Measurements from ENCODE around the gene CRKL.

CRKL gene

DNA sequence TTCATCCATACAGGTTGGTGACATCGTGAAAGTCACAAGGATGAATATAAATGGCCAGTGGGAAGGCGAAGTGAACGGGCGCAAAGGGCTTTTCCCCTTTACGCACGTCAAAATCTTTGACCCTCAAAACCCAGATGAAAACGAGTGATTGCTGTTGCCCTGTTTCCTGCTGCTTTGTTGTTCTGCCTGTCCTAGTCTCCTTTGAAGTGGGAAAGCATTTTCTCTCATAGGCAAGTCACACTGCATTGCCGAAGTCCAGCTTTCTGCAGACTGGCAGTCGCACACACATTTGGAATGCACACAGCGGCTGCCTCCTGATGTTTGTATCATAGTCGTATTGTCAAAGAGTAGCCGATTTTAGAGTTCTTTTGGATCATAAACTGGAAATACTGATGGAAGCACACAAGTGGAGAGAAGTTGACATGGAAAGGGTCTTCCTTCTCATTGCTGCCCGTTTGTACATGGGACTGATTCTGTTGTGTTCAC is 32.5 kb downstream of the CRKL start:
- in situ Hi-C loops (cut with MboI; ENCODE audit: low sequenced_read_pairs) = no loop called here

DNA sequence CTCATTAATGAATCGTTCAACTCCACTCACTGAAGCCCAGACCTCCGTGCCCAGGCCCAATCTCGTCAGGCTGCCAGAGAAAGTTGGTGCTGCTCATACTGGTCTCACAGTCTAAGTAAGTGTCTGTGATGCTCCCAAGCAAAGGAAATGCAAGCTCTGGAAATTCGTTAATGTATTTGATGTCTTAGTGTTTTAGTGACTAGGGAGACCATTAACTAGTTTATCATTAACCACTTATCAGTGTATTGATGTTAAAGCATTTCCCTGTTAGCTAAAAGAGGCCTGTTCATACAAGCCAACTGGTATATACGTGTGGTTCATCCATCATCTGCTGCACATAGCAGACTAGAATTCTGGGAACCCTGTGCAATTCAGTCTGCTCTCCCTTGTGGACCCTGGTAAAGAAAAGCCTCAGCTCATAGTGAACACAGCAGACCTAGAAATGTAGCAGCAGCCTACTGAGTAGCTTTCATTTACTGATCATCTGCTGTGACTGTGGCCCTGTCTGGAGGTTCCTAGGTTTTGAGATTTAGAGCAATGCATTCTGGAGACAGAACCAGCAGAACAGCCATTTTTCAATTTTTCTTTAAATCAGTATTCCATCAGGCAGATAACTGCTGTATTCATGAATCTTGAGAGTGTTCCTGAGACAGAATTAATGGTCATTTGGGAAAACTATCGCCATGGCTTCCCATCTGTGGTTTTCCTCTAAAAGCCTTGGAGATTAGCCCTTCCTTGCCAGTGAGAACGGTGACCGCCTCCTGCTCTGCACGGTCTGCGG is 34.1 kb downstream of the CRKL start:
- in situ Hi-C loops (cut with MboI; ENCODE audit: low sequenced_read_pairs) = no loop called here

DNA sequence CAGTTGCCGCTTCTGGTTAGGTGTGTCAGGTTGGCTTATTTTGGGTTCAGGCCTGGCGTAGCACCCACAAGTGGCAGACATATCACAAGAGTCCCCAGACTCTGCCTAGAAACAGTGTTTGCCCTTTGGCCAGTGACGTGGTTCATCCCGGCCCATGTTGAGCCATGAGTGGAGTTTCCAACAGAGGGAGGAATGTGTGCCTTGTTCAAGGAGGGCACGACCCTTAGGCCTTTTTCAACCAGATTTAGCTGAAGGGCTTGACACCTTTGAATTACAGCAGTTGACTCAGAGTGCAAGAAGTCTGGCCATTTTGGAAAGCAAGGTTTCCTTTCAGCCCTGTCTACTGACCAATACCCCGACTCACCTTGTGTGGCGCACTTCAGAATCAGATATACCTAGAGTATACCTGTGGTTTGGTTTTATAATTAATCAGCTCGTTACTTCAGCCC is 34.7 kb downstream of the CRKL start:
- in situ Hi-C loops (cut with MboI; ENCODE audit: low sequenced_read_pairs) = no loop called here

DNA sequence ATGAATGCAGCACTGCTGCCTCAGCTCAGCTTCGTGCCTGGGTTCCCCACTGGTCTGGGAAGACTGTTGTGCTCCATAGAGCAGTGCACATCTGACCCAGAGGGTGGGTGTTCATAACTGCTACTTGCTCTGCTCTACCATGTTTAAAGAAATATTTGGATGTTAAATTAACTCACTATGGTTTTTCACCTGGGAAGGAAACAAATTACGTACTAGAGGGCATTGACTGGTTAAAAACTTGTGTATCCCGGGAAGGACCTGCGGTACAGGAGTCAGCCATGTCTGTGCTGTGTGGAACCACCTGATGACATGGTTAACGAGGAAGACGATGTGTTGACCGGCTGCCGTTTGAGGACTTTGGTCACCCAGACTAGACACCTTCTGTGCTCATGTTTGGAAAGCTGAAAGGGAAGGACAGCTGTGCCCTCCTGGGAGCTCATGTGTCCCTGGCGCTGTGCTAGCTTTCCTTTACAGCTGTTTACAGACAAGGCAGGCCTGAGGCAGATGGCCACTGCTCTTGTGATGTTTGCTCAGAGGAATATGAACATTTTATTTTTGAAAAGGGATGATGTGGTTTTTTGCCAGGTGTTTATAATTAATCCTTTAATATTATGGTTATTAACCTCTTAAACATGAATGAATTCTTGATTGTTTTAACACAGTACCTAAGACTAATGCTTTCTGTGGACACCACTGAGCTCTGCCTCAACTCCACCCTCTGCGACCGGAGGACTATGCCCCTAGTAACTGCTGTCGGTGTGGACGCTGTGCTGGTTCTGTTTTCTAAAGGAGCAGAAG is 35.5 kb downstream of the CRKL start:
- in situ Hi-C loops (cut with MboI; ENCODE audit: low sequenced_read_pairs) = no loop called here

DNA sequence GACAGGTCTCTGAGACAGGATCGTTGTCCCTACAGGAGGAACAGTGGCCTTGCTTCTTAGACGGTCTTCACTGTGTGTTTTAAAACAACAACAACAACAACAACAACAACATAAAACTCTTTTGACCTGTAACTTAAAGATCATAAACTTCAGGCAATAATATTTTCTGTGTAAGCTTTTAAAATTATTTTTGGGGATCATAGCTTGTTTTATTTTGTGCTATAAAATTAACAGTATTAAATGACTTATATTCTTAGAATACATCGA is 36.1 kb downstream of the CRKL start:
- in situ Hi-C loops (cut with MboI; ENCODE audit: low sequenced_read_pairs) = no loop called here

DNA sequence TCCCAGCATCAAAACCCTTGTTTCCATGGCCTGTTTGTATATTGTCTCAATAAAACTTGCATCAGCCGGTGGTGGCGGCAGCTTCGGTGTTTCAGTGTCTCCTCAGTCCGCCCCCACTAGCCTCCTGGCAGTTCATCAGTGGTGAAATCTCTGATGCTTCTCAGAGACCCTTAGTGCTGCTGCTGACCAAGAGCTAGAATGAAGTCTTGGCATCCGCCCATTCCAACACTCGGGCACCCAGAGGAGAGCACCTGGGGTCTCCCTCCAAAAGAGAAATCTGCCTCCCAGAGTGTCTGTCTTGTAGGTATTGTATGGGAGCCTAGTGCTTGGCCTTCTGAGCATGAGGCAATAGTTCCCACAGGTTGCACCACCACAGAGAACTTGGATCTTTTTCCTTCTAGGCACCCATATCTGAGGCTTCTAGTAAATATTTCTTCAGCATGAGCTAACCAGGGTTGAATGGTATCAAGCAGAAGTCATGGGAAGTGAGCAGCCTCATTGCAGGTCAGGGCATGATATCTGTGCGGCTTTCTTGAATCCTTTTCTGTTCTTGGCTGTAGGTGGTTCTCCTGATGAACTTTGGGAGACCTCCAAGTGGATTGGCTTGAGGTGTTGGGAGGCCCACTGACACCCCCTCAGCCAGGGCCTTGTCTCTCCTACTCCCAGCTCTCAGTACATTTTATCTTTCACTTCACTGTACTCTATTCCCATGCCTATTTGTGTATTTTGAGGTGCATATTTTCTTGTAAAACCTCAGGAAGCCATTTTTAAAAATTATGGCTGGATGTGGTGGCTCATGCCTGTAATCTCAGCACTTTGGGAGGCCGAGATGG is 36.7 kb downstream of the CRKL start:
- in situ Hi-C loops (cut with MboI; ENCODE audit: low sequenced_read_pairs) = no loop called here

DNA sequence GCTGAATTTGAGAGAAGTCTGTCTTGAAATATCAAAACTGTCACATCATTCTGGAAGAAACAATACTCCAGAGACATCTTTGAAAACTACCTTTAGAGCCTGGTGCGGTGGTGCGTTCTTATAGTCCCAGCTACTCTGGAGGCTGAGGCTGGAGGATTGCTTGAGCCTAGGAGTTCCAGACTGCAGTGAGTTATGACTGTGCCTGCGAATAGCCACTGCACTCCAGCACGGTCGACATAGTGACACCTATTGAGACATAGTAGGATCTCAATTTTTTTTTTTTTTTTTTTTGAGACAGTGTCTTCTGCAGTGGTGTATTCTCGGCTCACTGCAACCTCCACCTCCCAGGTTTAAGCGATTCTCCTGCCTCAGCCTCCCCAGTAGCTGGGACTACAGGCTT is 38.3 kb downstream of the CRKL start:
- in situ Hi-C loops (cut with MboI; ENCODE audit: low sequenced_read_pairs) = no loop called here

DNA sequence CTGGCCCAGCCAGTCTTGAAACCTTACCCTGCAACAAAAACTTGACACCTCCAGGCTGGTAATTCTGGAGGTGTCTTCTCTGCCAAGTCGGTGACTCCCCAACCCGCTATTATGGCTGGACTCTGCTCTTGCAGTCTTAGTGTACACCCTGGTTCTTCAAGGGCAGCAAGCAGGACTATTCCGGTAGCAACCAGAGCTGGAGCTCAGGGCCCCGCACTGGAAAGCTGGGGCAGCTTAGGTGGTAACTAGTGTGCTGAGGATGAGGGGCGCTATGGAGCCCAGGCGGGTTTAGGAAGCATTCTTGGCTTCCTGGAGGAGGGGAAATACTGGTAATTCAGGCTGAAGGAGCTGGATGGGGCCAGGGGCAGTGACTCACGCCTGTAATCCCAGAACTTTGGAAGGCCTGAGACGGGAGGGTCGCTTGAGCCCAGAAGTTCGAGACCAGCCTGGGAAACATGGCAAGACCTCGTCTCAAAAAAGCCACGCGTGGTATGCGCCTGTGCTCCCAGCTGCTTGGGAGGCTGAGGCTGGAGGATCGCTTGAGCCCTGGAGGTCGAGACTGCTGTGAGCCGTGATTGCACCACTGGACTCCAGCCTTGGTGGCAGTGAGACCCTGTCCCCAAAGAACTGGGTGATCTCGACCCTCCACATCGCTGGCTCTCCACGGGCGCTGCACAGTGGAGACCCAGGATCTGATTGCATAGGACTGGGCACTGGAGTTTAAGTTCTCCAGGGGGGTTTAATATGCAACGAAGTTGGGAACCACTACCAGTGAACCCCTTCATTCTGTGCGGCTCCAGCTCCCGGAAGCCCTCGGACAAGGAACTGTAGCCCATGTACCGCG is 39.3 kb downstream of the CRKL start:
- in situ Hi-C loops (cut with MboI; ENCODE audit: low sequenced_read_pairs) = no loop called here

DNA sequence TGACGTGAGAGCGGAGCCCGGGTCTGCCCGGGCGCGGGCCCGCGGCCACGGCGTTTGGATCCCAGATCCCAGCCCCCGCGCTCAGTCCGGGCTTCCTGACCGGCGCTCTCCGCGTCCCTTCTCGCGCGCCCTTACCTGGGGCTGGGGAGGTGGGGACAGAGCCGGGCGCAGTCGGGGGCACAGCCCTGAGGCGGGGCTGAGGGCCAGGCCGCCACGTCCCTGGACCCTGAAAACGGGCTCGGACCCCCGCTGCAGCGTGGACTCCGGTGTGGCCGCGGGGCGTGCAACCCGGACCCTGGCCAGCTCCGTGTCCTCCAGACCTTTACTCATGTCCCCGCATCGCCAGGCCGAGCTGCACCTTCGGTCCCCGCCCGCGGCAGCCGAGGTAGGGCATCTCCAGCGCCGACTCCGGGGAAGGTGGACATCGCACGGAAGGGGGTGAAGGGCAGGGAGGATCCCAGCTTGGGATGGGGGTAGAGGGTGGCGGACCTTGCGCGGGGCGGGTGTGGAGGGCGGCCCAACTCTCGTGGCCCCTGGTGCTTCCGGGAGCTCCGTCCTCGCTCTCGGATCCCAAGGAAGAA is 40.0 kb downstream of the CRKL start:
- in situ Hi-C loops (cut with MboI; ENCODE audit: low sequenced_read_pairs) = no loop called here

DNA sequence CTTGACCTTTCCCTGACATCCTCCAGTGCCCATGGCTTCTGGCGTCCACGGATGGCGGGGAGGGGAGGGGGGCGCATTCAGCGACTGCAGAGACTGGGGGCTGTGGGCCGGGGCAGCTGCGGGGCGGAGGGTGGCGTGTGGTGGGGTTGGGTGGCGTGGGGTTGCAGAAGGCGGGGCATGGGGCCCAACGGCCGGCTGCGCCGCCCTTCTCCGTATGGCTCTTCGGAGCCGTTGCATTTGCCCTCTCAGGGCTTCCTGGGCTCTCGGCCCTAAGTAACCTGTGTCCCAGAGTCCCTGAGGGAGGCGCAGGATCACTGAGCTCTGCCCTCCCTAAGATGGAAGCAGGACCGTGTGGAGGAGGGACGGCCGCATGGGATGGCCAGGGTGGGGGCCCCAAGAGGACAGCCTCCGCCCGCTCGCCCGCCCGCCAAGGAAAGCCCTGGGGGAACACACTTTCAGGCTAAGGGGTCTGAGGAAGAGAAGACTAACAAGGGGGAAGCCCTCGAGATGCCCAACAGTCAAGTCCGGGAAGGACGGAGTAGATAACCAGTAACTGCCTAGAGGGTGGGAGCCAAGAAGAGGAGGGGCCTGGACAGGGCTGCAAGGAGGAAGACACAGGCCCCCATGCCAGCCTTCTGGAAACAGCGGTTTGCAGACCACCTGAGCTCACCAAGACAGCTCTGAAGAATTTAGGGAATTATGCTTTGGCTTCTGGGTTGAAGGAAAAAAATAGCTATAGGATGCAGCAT is 40.6 kb downstream of the CRKL start:
- in situ Hi-C loops (cut with MboI; ENCODE audit: low sequenced_read_pairs) = no loop called here

DNA sequence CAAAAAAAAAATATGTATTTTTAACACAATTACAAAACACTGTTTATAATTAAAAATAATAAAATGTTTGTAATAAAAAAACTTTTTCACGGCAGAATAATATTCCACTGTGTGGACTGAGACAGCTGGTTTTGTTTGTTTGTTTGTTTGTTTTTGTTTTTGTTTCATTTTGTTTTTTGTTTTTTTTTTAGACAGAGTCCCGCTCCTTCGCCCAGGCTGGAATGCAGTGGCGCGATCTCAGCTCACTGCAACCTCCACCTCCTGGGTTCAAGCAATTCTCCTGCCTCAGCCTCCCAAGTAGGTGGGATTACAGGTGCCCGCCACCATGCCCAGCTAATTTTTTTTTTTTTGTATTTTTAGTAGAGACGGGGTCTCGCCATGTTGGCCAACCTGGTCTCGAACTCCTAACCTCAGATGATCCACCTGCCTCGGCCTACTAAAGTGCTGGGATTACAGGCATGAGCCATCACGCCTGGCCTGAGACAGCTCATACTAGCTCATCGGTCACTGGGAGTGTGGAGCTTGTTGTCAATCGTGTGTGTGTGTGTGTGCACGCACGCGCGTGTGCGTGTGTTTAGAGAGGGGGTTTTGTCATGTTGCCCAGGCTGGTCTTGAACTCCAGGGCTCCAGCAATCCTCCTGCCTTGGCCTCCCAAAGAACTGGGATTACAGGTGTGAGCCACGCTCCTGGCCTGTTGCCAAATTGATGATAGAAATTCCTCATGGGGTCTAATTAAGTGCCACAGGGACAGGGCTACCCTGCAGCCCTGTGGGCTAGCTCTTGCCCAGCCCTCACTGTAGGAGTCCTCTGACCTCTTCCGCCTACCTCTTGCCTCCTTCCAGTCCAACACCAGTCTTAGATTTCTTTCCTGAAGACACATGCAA is 42.6 kb downstream of the CRKL start:
- in situ Hi-C loops (cut with MboI; ENCODE audit: low sequenced_read_pairs) = no loop called here

DNA sequence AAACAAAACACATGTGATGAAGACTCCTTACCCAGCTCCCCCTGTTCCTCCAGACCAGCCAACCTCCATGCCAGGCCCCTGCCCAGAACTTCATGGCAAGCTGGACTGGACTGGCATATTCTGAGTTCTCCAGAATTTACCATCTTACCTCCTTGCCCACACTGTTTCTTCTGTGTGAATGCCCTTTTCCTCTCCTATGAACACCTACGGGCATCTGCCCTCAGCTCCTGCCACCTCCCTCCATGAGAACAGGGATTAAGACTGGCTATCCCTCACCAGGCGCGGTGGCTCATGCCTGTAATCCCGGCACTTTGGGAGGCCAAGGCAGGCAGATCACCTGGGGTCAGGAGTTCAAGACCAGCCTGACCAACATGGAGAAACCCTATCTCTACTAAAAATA is 43.4 kb downstream of the CRKL start:
- in situ Hi-C loops (cut with MboI; ENCODE audit: low sequenced_read_pairs) = no loop called here

DNA sequence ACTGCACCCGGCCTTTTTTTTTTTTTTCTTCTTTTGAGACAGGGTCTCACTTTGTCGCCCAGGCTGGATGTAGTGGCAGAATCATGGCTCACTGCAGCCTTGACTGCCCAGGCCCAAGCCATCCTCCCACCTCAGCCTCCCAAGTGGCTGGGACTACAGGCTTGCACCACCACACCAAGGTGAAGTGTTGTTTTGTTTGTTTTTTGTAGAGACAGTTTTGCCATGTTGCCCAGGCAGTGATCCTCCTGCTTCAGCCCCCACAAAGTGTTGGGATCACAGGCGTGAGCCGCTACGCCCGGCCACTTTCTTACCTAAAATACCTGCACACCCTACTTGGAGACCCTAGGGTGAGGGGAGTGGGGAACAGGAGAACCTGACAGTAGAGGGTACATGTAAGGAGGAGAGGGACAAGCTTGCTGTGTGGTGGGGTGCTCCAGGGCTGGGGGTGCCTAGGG is 45.3 kb downstream of the CRKL start:
- in situ Hi-C loops (cut with MboI; ENCODE audit: low sequenced_read_pairs) = no loop called here

DNA sequence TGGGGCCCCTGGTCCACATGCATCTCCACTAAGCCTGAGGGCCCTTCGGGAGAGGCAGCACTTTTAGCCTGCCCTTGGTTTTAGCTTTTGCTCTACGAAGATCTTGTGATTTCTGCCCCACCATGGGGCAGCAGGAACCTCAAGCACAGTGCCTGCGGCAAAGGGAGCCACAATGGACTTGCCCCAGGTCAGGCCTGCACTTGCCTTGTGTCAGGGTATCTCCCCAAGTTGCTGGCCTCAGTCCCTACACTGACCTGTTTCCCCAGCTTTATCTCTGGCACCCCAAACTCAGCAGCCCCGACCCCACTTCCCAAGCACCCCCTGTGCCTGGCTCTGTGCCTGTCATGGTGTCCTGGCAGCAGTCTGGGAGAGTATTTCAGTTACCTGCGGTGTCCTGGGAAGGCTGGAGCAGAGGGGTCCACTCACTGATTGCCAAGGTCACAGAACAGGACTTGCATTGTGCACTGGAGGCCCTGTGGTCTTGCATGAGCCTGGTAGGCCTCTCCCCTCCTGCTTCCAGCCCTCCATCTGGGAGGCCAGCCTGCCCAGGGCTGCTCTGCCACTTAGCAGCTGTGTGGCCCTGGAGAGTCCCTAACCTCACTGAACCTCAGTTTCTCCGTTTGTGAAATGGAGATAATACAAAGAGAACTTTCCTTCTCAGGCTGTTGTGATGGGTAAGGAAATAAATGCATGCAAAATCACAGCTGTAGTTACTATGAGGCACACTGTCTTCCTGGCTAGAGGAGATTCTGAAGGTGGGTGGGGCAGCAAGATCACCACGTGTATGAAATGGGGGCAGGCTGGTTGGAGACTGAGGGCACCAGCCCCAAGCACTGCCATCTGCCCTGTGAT is 46.2 kb downstream of the CRKL start:
- in situ Hi-C loops (cut with MboI; ENCODE audit: low sequenced_read_pairs) = no loop called here

DNA sequence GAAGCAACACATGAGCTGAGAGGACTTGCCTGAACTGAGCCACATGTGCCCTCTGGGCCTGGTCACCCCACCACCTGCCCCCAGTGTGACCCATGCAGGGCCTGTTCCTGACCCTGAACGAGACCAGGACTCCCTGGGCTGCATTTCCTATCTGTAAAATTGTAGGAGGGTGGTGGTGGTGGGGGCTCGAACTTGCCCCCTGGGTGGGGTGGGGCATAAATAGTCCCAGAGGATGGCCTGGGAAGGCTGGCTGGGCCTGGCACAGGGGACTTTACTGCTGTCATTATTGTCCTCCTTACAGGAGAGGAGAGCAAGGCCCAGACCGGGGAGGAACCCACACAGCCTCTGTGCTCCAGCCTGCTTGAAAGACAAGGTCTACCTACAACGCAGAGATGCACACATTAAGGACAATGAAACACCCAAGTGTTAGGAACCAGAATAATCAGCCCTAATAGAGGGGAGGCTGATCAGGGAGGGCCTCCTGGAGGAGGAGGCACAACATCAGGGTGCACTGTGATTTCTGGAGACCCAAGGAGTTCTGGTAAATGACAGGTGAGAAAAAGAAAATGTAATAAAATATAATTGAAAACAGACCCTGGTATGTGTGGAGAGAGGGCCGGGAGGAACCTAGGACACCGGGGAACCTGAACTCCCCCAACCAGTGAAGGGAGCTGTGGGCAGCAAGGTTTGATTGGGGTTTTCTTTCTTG is 47.0 kb downstream of the CRKL start:
- in situ Hi-C loops (cut with MboI; ENCODE audit: low sequenced_read_pairs) = no loop called here

DNA sequence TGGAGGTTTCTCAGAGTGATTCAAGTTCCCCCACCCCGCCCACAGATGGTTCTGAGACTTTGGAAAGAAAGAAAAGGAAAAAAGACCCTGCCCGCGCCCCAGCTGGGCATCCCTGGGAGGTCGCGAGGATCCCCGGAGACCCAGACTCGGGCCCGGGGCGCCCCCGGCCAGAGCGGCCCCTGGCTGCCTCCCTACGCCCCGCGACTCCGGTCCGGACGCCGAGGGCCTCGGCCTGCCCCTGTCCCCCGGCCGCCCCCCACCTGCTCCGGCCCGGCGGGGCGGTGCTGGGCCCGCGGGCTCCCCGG is 47.5 kb downstream of the CRKL start:
- in situ Hi-C loops (cut with MboI; ENCODE audit: low sequenced_read_pairs) = no loop called here

Measured in HL-60/S4 treated with retinoic acid at 250 ng/mL for 4 days and 3 days (cell line).